Jurkat, Clone E6-1 (cell line): ENCODE measurements around the gene FOSL2. TPM values are rescaled to one million over a fixed set of nuclear protein-coding genes. Genes with fewer than 3 reads are reported as not detected.
A peak's percentile ranks its signal among the peaks of the same experiment; 100 is the strongest.

Experiments
- DNase-seq: peaks from one replicate; pipeline ENCODE4 v3.0.0-alpha.2; 2011; ENCODE audit warnings: low read depth, low spot score
- H3K4me3 ChIP-seq: 2 replicates; pipeline ENCODE4 v1.5.1; 2011; ENCODE audit warnings: mild to moderate bottlenecking, low read length, control low read depth, moderate library complexity
- polyA plus RNA-seq: library from polyadenylated mRNA; unstranded; fragments of >200 nt; gene quantifications from one replicate; pipeline ENCODE4 v1.2.1, GENCODE V29; 2012; ENCODE audit warnings: missing spikeins; ENCODE audit not compliant: insufficient read length, insufficient read depth

Gene FOSL2
- 3.1 TPM for polyA plus RNA-seq

GRCh38 chr2:28392297-28393113 lies at the start of gene FOSL2:
TSS of gene FOSL2 (plus strand) at chr2:28392858. CDS start at chr2:28393721, 863 bp downstream.
- peak; percentile 97 for DNase-seq
- peak within 1 kb of the TSS; percentile 63 for H3K4me3 ChIP-seq

GRCh38 chr2:28343184-28343942 lies 49.3 kb upstream of the FOSL2 start:
- DNase-seq = no peak
- no peak overlapping the region for H3K4me3 ChIP-seq

- no peak overlapping the region for H3K4me3 ChIP-seq
- DNase-seq = no peak
These were observed 48.5 kb upstream of the FOSL2 start for GRCh38 chr2:28343971-28344715.

GRCh38 chr2:28344756-28345373 lies 47.8 kb upstream of the FOSL2 start:
- no peak for DNase-seq
- H3K4me3 ChIP-seq = no peak overlapping the region

- no peak overlapping the region for H3K4me3 ChIP-seq
- DNase-seq = no peak
These were observed 47.0 kb upstream of the FOSL2 start for GRCh38 chr2:28345619-28346018.

- DNase-seq = no peak
- H3K4me3 ChIP-seq = no peak overlapping the region
These were observed 46.1 kb upstream of the FOSL2 start for GRCh38 chr2:28346587-28346986.

GRCh38 chr2:28347193-28347592 lies 45.5 kb upstream of the FOSL2 start:
- DNase-seq = no peak
- no peak overlapping the region for H3K4me3 ChIP-seq

GRCh38 chr2:28347596-28347995 lies 45.1 kb upstream of the FOSL2 start:
- no peak for DNase-seq

GRCh38 chr2:28348149-28348567 lies 44.5 kb upstream of the FOSL2 start:
- no peak overlapping the region for H3K4me3 ChIP-seq
- DNase-seq = no peak

More at GRCh38 chr2:28347596-28347995, 45.1 kb upstream of the FOSL2 start:
- no peak overlapping the region for H3K4me3 ChIP-seq

GRCh38 chr2:28348921-28349320 lies 43.7 kb upstream of the FOSL2 start:
- DNase-seq = no peak
- H3K4me3 ChIP-seq = no peak overlapping the region

GRCh38 chr2:28349546-28350165 lies 43.0 kb upstream of the FOSL2 start:
- H3K4me3 ChIP-seq = no peak overlapping the region
- DNase-seq = no peak

GRCh38 chr2:28350196-28350595 lies 42.5 kb upstream of the FOSL2 start:
- H3K4me3 ChIP-seq = no peak overlapping the region
- no peak for DNase-seq

- no peak overlapping the region for H3K4me3 ChIP-seq
- no peak for DNase-seq
These were observed 41.8 kb upstream of the FOSL2 start for GRCh38 chr2:28350791-28351285.

- no peak for DNase-seq
These were observed 41.0 kb upstream of the FOSL2 start for GRCh38 chr2:28351621-28352020.

GRCh38 chr2:28352104-28352503 lies 40.6 kb upstream of the FOSL2 start:
- no peak for DNase-seq
- no peak overlapping the region for H3K4me3 ChIP-seq

More at GRCh38 chr2:28351621-28352020, 41.0 kb upstream of the FOSL2 start:
- no peak overlapping the region for H3K4me3 ChIP-seq

GRCh38 chr2:28352610-28353195 lies 40.0 kb upstream of the FOSL2 start:
- H3K4me3 ChIP-seq = no peak overlapping the region
- DNase-seq = no peak

- no peak overlapping the region for H3K4me3 ChIP-seq
- DNase-seq = no peak
These were observed 37.6 kb upstream of the FOSL2 start for GRCh38 chr2:28354920-28355520.
